Measurements from ENCODE around the gene RALGAPA2.

The RALGAPA2 gene

GRCh38 chr20:20627471-20627870, 85.0 kb downstream of the RALGAPA2 start:
- no peak for DNase-seq

DNA sequence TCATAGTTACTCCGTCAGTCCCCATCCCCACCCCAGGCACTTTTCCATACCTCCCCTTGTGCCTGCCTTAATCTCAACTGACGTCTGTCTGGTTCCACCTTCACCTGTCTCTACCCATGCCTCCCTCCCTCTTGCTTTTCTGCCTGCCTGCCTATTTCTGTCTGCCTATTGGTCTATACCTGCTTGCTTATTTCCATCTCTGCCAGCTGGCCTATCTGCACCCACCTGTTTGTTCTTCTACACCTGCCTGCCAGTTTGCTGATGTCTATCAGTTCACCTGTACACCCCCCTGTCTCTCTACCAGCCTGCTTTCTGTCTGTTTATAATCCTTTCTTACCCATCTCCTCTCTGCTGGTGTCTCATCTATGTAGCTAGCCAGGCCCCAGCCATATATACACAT, 87.5 kb downstream of the RALGAPA2 start:
- no peak for DNase-seq

- no peak for DNase-seq
Observed at GRCh38 chr20:20621195-20621594, 91.2 kb downstream of the RALGAPA2 start.

DNA sequence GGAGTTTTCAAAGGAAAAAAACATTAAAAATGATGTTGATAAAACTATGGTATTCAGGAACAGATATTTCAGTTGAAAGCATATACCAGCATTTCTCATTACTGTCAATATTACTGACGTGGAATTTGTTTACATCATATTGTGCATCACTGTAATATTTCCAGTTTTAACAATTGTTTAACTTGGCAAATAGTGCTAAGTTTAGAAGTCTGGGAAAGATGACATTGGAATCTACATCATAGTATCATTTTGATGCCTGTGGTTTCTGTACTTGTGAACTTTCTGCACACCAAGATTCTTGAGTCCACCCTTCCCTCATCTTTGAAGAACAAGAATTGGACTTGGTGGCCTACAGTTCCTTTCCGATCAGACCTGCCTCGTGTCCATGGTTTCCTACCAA, 98.1 kb downstream of the RALGAPA2 start:
- no peak for DNase-seq

GRCh38 chr20:20612251-20612650, 100.2 kb downstream of the RALGAPA2 start:
- no peak for DNase-seq

DNA sequence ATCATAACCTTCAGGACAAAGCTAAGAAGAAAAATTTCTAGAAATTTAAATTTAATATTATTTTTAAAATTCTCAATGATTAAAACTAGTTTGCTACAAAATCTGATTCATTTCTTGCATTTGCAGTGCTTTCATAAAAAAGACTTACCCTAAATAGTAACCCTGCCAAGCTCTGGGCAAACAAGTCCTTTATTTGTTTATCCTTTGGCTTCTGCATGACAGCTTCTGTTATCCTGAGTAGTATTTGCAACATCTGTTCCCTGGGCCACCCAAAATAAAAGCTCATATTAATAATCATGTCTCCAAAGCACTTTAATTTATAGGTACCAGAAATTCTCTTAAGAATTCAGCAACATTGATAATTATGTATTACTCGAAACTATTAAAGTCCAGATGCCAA, 101.3 kb downstream of the RALGAPA2 start:
- DNase-seq = peak; percentile 77

DNA sequence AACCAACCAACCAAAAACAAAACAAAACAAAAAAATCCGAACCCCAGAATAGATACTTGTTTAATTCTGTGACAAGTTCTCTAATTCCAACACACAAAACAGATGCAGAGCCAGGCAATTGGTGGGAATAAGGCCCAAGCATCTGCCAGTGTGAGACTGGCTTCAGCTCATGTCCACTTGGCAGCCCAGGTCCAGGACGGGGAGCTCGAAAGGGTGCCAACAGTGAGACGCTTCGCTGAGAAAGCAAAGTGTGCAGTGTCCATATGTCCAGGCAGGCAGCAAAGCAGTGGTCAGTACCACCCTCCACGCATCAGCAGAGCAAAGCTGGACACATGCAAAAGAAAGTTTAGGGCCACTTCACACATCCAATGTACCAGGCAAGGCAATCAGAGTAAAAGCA, 102.9 kb downstream of the RALGAPA2 start:
- no peak for DNase-seq

DNA sequence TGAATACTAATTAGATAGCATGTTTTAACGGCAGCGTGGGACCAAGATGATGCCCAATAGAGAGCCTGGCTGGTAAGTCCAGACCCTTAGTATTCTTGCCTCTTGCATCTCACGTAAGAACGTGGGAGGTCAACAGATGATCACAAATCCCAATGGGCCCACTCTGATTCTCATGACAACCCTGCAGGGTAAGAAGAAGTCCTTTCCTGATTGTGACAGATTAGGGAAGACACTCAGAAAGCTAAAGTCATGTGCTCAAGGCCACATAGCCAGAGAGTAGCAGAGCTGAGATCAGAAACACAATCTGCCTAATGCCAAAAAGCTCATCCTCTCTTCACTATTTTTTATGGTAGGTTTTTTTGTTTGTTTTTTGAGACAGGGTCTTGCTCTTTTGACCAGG, 103.8 kb downstream of the RALGAPA2 start:
- no peak for DNase-seq

- DNase-seq = no peak
Observed at GRCh38 chr20:20608041-20608440, 104.4 kb downstream of the RALGAPA2 start.

GRCh38 chr20:20606881-20607280, 105.6 kb downstream of the RALGAPA2 start:
- no peak for DNase-seq

DNA sequence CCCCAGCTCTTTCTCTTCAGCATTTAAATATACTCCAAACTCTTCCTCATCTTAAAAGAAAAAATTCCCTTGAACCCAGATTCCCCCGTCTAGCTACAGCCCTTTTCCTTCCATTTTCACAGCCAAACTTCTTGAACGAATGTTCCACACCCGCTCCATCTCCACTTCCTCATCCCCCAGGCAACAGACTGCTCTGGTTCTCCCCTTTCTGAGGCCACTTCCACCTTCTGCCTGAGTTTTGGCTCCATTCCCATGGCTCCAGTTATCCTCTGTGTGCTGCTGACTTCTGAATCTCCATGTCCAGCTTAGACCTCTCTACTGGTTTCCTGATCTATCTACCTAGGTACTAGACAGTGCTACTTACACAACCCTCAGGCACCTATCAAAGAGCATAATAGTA, 106.4 kb downstream of the RALGAPA2 start:
- DNase-seq = no peak

- DNase-seq = no peak
Observed at GRCh38 chr20:20604907-20605306, 107.5 kb downstream of the RALGAPA2 start.

- no peak for DNase-seq
Observed at GRCh38 chr20:20604357-20604756, 108.1 kb downstream of the RALGAPA2 start.

- DNase-seq = peak; percentile 91
Observed at GRCh38 chr20:20603339-20603990, 109.0 kb downstream of the RALGAPA2 start.

DNA sequence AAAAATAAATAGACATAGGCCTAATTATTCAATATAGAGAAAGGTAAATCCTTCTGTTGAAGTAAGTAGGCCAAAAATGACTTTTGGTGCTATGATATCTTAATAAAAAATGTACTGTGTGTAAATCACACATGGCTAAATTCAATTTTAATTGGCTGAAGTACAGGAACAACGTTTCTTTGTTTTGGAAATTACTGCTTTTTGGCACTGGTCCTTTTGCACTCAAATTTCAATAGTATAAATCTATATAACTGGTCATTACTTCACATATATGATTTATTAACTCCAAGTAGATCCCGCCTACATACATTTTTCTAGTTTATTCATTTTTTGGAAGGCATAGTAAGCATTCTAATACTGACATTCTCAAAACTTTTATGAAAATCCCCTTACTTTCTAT, 114.5 kb downstream of the RALGAPA2 start:
- DNase-seq = no peak

DNA sequence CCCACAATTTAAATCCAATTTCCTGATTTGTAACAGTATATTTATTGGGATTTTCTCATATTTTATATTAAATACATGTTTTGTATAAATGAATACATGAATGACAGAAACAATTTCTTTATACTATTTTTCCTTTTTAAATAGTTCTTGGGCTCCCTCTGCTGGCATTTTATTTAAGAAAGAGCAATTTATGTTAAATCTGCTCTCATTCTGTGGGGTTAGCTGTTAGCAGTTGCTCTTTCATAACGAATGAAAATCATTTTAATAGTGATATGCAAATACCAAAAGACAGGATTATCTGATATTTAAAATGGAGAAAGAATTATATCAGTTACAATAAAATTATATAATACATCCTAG, 118.3 kb downstream of the RALGAPA2 start:
- peak; percentile 86 for DNase-seq

DNA sequence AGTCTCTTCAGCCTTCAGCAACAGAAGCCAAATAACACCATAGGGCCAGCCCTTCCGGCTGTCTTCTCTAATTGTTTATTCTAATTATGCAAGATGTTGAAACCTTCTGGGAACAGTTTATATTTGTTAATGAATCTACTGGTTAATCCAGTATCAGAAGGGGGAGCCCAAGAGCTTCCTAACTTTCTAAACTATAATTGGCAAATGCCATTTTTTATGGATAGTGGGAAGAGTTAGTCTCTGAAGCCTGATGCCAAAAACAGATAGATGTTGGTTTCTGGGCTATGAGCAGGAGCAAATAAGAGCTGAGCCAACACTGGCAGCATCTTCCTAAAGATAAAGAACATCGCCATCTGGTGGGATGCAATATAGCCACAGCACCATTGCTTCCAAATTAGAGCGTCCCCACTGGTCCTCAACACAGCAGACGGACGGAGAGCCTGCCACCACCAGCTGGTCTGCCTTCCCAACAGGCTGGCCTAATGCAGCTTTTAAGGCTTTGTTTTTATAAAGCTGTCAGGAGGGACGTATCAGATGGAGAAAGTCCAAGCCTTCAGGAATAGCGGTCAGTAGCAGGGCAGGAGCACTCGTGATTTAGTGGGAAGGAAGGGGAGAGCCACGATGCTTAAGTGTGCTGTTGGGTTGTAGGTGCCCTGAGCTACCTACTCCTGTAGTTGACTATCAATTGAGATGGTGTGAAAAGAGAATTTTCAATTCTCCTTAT, 118.8 kb downstream of the RALGAPA2 start:
- peak; percentile 96 for DNase-seq

DNA sequence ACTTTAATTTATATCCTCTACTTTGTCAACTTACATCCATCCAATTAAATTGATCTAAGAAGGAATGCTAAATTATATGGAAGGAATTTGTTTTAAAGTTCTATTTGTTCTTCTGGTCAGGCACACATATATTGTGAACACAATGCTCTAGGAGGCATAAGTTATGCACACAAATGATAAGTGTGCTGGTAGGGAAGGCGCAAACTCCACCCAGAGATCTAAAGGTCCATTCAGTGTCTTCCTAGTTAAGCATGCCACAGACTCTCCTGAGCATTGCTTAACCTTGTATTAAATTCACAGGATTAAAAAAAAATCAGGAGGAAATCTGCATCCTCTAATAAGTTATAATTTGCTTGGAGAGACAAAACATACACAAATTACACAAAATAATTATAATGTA, 127.3 kb downstream of the RALGAPA2 start:
- DNase-seq = no peak

GRCh38 chr20:20582734-20583133, 129.7 kb downstream of the RALGAPA2 start:
- DNase-seq = no peak

GRCh38 chr20:20580139-20580538, 132.3 kb downstream of the RALGAPA2 start:
- DNase-seq = no peak

DNA sequence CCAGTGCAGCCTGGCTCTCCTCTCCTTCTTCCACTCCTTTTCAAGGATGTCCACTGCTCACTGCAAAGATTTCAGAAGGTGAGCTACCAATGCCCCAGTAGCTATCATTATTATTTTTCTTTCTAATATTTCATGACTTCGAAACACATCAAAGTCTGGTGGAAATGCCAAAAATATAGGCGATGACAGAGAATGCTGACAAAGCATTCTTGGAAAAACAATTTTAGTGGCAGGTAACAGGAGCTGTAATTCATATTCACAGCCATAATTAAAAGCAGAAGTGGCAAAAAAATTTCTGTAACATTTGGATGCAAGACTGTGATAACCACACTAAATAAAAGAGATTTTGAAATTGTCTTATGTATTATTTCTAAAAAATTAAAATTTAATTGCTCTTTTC, 133.6 kb downstream of the RALGAPA2 start:
- DNase-seq = no peak

GRCh38 chr20:20573797-20574196, 138.6 kb downstream of the RALGAPA2 start:
- no peak for DNase-seq

- no peak for DNase-seq
Observed at GRCh38 chr20:20571068-20571780, 141.2 kb downstream of the RALGAPA2 start.

DNA sequence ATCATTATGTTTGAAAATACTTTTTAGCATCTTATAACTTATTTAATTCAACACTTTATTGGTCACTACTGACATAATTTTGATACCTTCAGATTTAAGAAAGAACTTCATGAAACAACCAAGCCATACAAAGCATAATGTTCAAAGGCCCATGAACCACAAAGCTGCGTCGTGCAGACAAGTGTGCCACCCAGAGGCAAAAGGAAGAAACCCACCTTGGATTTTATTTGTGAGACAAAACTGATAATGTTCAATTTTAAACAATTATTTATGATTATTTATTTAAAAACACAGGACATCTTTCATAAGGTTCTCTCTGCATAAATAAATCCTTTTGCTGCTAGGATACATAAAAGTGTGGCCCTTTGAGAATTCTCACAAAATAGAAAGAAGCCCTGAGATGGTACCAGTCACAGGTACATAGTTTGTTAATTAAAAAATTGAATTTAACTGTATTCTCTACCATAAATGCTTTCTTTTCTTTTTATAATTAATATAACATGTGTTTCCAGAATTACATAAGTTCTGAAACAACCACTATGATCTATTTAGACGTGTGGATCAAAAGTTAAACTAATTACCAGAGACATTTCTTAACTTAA, 143.7 kb downstream of the RALGAPA2 start:
- DNase-seq = peak; percentile 78
